DND-41 (cell line): ENCODE measurements around the gene DCUN1D1.
A peak's percentile ranks its signal among the peaks of the same experiment; 100 is the strongest.
"Not testable (repeated sequence)": the region's sequence is repeated elsewhere in the genome, so short reads cannot be mapped to it uniquely, and the experiment has no call there.

Experiments used
- ATAC-seq: fragments of 200-7000 bp; cut with Tn5 transposase; 3 replicates; pipeline ENCODE4 v1.9.1; 2021; ENCODE audit warnings: low read depth; ENCODE audit not compliant: insufficient read depth
- DNase-seq: peaks from one replicate; pipeline ENCODE4 v3.0.0-alpha.2; 2020
- H2AFZ ChIP-seq: 2 replicates; pipeline ENCODE4 v1.6.0; 2012; ENCODE audit warnings: low read depth, low read length
- H3K27ac ChIP-seq: 2 replicates; pipeline ENCODE4 v1.5.1; 2012; ENCODE audit warnings: low read length, inconsistent platforms
- H3K27me3 ChIP-seq: fragments of 200-600 bp; sonication (generic); 2 replicates; pipeline ENCODE4 v1.6.0; 2012; ENCODE audit warnings: low read length, mild to moderate bottlenecking, inconsistent platforms; ENCODE audit not compliant: insufficient read depth, poor library complexity
- H3K36me3 ChIP-seq: 2 replicates; pipeline ENCODE4 v1.5.1; 2012; ENCODE audit warnings: low read length, inconsistent platforms; ENCODE audit not compliant: insufficient read depth
- H3K4me1 ChIP-seq: 2 replicates; pipeline ENCODE4 v1.5.1; 2012; ENCODE audit warnings: mild to moderate bottlenecking, low read length; ENCODE audit not compliant: insufficient read depth
- H3K4me2 ChIP-seq: 2 replicates; pipeline ENCODE4 v1.6.0; 2012; ENCODE audit warnings: mild to moderate bottlenecking, moderate library complexity, low read length, inconsistent platforms; ENCODE audit not compliant: insufficient read depth
- H3K4me3 ChIP-seq, 2 experiments: fragments of 200-600 bp in 1 of 2; shearing (Covaris generic) in 1 of 2; 2 replicates each; pipeline ENCODE4 v1.5.1; 2012 to 2016; ENCODE audit warnings: inconsistent platforms in 2 of 2, low read length in 2 of 2, mild to moderate bottlenecking in 2 of 2, low read depth in 1 of 2, moderate library complexity in 1 of 2
- H3K79me2 ChIP-seq: 2 replicates; pipeline ENCODE4 v1.6.0; 2012; ENCODE audit warnings: low read length, inconsistent platforms; ENCODE audit not compliant: insufficient read depth
- H3K9ac ChIP-seq: 2 replicates; pipeline ENCODE4 v1.6.0; 2012; ENCODE audit warnings: low read depth, mild to moderate bottlenecking, inconsistent platforms, low read length, moderate library complexity
- H3K9me3 ChIP-seq: 2 replicates; pipeline ENCODE4 v1.5.1; 2012; ENCODE audit warnings: low read length, moderate library complexity, mild to moderate bottlenecking, inconsistent platforms; ENCODE audit not compliant: insufficient read depth, severe bottlenecking
- H4K20me1 ChIP-seq: 2 replicates; pipeline ENCODE4 v1.6.0; 2012; ENCODE audit warnings: low read length; ENCODE audit not compliant: insufficient read depth
- EZH2 ChIP-seq: IDR thresholded peaks from 3 replicates; pipeline ENCODE4 v1.6.1; 2012; ENCODE audit warnings: borderline replicate concordance, low read depth, mild to moderate bottlenecking, moderate library complexity, low read length, inconsistent platforms; ENCODE audit not compliant: severe bottlenecking
- TF ChIP-seq, protein P1 (sequence below): IDR thresholded peaks from 2 replicates; pipeline ENCODE4 v1.5.1; 2012; ENCODE audit warnings: borderline replicate concordance, low read length, moderate library complexity, mild to moderate bottlenecking; ENCODE audit not compliant: poor library complexity, severe bottlenecking; ENCODE audit errors: extremely low read depth

The DCUN1D1 gene

GRCh38 chr3:183006396-183007002 is 26.2 kb upstream of the DCUN1D1 start:
- no peaks in the 10 kb centered on the region for H4K20me1 ChIP-seq
- H3K4me3 ChIP-seq: no peak overlapping the region
- H3K9me3 ChIP-seq: no peaks in the 10 kb centered on the region
- no peaks in the 10 kb centered on the region for H3K27me3 ChIP-seq
- H3K36me3 ChIP-seq: no peaks in the 10 kb centered on the region
- H3K9ac ChIP-seq: no peak overlapping the region
- no peak for TF ChIP-seq EZH2
- TF ChIP-seq, protein P1, sequence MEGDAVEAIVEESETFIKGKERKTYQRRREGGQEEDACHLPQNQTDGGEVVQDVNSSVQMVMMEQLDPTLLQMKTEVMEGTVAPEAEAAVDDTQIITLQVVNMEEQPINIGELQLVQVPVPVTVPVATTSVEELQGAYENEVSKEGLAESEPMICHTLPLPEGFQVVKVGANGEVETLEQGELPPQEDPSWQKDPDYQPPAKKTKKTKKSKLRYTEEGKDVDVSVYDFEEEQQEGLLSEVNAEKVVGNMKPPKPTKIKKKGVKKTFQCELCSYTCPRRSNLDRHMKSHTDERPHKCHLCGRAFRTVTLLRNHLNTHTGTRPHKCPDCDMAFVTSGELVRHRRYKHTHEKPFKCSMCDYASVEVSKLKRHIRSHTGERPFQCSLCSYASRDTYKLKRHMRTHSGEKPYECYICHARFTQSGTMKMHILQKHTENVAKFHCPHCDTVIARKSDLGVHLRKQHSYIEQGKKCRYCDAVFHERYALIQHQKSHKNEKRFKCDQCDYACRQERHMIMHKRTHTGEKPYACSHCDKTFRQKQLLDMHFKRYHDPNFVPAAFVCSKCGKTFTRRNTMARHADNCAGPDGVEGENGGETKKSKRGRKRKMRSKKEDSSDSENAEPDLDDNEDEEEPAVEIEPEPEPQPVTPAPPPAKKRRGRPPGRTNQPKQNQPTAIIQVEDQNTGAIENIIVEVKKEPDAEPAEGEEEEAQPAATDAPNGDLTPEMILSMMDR: no peak
- H3K79me2 ChIP-seq: no peaks in the 10 kb centered on the region
- ATAC-seq: no peak
- H3K27ac ChIP-seq: no peak overlapping the region
- H2AFZ ChIP-seq: no peak overlapping the region
- DNase-seq: no peak
- H3K4me1 ChIP-seq: no peaks in the 10 kb centered on the region
- no peak overlapping the region for H3K4me2 ChIP-seq

DNA sequence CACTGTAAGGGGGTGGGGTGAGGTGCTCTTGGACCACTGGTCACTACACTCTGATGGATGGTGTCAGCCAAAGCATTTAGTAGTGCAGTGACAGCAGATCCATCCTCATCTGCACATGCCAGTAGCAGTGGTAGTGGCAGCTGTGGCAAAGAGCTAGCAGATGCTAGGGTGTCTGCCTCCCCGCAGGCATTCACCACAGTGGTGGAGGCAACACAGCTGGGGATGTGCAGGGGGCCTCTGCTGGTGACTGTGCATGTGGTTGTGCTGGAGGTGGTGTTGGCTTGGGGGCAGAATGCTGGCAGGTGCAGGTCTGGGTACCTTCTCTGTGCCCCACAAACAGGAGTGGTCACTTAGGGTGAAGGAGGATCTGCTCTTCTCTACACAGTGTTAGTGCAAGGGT is 19.4 kb upstream of the DCUN1D1 start:
- Histone ChIP-seq H4K20me1 (no peaks in the 10 kb centered on the region), H3K79me2 (no peaks in the 10 kb centered on the region), H3K4me3 (no peak overlapping the region), H3K36me3 (no peaks in the 10 kb centered on the region), H3K4me1 (no peaks in the 10 kb centered on the region), H3K4me2 (no peak overlapping the region), H3K9ac (no peak overlapping the region), H3K9me3 (no peaks in the 10 kb centered on the region), H3K27me3 (no peaks in the 10 kb centered on the region), H2AFZ (no peak overlapping the region), H3K27ac (no peak overlapping the region)
- TF ChIP-seq EZH2: no peak
- TF ChIP-seq, protein P1: no peak
- DNase-seq (peak; percentile 18), ATAC-seq (peak; percentile 72)

DNA sequence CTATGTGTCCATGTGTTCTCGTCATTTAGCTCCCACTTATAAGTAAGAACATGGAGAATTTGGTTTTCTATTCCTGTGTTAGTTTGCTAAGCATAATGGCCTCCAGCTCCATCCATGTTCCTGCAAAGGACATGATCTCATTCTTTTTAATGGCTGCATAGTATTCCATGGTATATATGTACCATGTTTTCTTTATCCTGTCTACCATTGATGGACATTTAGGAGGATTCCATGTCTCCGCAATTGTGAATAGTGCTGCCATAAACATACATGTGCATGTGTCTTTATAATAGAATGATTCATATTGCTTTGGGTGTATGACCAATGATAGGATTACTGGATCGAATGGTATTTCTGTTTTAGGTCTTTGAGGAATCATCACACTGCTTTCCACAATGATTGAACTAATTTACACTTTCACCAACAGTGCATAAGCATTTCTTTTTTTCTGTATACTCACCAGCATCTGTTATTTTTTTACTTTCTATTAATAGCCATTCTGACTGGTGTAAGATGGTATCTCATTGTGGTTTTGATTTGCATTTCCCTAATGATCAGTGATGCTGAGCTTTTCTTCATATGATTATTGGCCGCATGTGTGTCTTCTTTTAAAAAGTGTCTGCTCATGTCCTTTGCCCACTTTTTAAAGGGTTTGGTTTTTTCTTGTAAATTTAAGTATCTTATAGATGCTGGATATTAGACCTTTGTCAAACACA is 13.3 kb upstream of the DCUN1D1 start:
- ATAC-seq, H3K9ac ChIP-seq, H3K79me2 ChIP-seq, H3K9me3 ChIP-seq, H3K27ac ChIP-seq, H3K4me3 ChIP-seq, DNase-seq, H3K27me3 ChIP-seq, H2AFZ ChIP-seq, H3K36me3 ChIP-seq, H4K20me1 ChIP-seq, H3K4me1 ChIP-seq, H3K4me2 ChIP-seq: not testable (repeated sequence)

DNA sequence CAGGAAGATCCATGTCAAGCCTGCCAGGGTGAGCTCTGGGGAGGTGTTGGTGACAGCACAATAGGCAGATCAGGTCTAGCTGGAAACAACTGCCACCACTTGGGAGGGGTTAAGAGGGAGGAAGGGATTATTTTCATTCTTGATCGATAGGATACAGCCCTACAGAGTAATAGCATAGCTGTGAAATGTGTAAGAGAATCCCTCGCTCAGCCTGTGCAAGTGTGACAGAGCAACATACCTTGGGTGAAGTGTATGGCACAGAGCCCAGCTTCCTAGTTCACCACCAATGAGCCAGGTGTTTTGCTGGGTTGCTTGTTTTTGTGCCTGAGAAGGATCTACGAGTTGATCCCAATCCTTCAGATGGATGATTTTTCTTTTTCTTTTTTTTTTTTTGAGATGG is 9.2 kb upstream of the DCUN1D1 start:
- H3K36me3 ChIP-seq: no peaks in the 10 kb centered on the region
- TF ChIP-seq EZH2: no peak
- TF ChIP-seq, protein P1: no peak
- H3K4me2 ChIP-seq: no peak overlapping the region
- H3K4me1 ChIP-seq: no peaks in the 10 kb centered on the region
- no peaks in the 10 kb centered on the region for H3K9me3 ChIP-seq
- H3K27ac ChIP-seq: no peak overlapping the region
- no peak overlapping the region for H3K4me3 ChIP-seq
- no peak overlapping the region for H2AFZ ChIP-seq
- DNase-seq (no peak), ATAC-seq (0 out of 3 replicates have a peak, but pooled peaks have one; percentile 22)
- no peaks in the 10 kb centered on the region for H4K20me1 ChIP-seq
- no peak overlapping the region for H3K9ac ChIP-seq
- H3K27me3 ChIP-seq: no peaks in the 10 kb centered on the region
- no peaks in the 10 kb centered on the region for H3K79me2 ChIP-seq
